ENCODE measurements around the gene LRPAP1.

The LRPAP1 gene

DNA sequence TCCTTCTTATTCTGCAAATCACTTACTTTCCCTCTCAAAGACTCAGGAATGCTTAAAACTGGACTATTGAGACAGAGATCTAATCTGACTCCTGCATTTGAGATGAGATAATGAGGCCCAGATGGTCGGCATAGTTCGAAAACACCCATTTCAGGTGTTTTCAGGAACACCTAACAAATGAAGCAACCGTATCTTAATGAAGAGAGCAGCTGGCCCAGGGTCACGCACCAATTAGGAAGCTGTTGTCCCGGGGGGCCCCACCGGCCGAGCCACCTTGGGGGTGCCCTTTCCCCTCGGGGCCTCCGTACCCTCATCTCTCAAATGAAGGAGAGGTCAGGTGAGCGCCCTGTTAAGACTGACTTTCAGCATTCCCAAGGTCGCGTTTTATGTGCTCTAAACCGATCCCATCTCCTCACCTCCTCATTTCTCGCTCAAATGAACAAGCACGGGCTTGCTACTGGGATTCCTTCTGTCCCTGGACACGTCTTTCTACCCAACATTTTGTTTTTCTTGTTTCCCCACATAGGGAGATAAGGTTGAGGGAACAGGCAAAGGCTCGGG is 824 bp downstream of the LRPAP1 start:
- DNase-seq (ENCODE audit: low spot score): no peak

DNA sequence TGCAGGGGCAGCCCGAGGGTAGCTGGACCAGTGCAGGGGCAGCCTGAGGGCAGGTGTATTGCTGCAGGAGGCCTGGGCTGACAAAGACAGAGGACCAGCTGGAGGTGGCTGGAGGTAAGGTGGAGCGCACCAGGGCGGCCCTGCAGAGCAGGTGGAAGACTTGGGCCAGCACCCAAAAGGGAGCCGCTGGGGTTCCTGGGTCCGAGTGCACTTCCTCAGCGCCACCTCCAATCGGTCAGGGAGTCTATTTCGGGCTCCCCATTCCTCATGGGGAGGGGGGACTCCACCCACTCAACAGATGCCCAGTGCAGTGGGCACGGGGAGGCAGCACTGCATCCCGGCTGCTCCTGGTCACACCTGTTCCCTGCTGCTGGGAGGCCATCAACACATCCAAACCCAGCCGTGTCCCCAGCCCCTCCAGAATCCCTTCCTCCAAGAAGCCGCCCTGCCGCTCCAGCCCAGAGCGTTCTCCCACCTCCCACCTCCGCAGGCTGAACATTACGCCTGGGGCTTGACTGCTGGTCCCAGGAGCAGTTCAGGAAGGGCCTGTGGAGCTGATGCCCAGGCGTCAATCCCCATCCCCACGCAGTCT is 1.5 kb downstream of the LRPAP1 start:
- no peak for DNase-seq (ENCODE audit: low spot score)

DNA sequence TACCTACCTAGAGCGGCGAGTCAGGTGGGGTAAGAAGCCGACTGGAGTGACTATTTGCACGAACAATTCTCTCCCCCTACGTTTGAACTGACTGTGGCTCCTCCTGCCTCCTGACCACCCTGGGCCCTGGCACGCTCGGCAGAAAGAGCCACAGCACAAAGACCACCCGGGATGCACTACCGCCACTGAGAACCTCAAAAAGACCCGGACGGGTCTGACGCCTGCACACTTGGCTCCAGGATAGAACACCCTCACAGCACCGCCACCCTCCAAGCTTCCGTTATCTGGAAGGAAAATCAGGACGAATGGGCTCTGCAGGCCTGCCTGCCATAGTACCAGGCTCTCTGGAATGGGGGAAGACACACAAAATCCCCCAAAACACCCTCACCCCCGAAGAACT is 2.2 kb downstream of the LRPAP1 start:
- DNase-seq (ENCODE audit: low spot score): no peak

DNA sequence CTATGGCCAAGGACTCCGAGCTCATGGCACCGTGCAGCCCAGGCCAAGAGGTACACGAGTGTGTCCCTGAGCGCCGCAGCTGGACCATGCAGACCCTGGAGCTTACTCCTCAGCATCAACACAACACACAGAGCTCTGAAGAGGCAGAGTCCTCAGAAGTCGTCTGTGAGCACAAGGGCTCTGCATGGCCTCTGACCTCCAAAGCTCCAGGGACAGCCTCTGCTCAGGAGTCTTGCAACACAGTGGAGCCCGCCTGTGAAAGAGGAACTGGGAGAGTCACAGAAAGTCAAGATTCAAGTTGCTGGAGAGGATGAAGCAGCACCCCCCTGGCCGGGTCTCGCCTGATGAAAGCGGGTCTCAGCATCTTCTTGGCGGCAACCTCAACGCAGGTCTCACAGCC is 2.9 kb downstream of the LRPAP1 start:
- DNase-seq (ENCODE audit: low spot score): no peak

DNA sequence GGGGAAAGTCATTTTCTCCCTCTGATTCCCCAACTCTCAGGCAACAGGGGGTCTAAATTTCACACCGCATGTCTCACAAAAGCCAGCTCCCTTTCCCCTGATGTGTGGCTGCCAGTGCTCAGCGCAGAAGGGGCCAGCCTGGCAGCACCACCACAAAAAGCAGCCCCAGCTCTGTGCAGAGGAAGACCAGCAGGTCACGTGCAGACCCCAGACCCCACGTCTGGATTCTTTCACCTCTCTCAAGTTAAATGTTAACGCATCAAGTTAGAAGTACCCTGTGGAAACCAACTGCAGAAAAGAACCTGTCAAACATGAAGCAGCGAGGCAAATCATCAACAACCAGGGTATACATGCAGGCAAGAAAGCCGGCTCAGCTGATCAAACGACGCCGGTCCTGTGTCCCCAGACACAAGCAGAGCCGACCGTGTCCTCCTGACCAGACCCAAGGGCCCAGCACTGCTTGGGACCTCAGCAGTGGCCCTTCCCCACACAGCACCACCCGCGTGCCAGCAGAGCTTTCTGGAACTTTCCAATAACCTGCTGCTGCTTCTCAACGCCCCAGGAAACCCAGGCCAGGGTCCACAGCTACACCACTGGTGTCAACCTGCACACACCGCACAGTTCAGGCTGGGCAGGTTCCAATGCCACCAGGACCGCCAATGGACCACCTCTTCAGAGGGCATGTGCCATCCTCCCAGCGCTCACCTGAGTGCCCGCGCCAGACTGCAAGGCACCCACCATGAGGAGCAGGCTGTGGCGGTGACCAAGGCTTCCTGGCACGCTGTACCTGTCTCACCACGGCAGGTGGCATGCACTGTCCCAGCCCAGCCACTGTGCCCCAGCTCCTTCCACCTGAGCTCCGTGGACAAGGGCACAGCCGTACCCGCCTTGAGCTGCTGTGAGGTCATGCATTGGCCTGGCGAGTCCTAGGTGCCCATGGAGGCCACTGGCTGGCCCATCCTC is 4.0 kb downstream of the LRPAP1 start:
- no peak for DNase-seq (ENCODE audit: low spot score)

DNA sequence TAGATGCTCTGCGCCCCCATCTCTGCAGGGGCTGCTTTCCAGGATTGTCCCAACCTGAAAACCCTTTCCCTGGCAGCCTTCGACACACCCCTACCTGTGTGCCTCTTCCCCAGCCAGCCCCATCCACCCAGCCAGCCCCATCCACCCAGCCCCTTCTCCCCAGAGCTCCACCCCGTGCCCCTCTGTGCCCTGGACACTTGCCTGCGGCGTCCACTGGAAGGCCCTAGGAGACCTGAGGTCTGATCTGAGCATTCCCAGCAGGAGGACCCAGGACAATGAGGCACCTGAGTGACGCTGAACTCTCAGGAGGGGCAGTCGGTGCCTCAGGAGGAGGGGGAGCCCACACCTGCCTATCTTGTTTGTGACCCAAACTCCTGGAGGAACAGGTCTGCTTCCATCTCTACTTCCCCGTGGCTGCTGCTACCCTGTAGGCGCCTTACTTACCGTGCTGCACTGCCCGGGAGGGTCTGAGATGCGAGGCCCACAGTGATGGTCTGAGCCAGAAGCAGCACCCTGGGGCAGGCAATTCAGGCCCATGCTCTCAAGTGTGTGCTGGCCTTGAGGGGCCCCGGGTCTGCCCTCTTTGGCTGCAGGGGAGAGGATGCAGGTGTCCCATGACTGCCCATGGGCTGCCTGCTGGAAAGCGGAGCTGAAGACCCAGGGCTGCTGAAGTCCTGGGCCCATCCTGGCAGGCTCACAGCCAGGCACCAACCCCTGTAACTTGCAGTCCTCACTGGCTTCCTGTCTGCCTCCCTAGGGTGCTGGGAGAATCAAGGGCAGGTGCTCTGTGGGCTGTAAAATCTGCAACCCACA is 4.9 kb downstream of the LRPAP1 start:
- no peak for DNase-seq (ENCODE audit: low spot score)

DNA sequence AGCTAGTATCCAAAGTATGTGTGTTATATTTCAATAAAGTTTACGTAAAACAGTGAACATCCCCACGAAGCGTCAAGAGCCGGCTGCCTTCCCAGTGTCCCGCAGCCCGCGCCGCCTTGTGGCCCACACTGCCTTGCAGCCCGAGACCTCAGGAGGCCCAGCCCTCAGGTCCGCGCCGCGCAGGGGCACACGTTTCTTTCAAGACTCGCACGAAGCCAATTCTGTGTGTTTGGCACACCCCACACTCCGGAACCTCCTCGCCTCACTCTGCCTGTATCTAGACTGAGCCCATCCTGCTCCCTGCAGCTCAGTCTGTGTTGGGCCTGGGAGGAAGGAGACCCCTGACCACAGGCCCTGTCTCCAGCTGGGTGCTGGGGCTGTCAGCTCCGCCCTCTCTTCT is 5.8 kb downstream of the LRPAP1 start:
- DNase-seq (ENCODE audit: low spot score): no peak

DNA sequence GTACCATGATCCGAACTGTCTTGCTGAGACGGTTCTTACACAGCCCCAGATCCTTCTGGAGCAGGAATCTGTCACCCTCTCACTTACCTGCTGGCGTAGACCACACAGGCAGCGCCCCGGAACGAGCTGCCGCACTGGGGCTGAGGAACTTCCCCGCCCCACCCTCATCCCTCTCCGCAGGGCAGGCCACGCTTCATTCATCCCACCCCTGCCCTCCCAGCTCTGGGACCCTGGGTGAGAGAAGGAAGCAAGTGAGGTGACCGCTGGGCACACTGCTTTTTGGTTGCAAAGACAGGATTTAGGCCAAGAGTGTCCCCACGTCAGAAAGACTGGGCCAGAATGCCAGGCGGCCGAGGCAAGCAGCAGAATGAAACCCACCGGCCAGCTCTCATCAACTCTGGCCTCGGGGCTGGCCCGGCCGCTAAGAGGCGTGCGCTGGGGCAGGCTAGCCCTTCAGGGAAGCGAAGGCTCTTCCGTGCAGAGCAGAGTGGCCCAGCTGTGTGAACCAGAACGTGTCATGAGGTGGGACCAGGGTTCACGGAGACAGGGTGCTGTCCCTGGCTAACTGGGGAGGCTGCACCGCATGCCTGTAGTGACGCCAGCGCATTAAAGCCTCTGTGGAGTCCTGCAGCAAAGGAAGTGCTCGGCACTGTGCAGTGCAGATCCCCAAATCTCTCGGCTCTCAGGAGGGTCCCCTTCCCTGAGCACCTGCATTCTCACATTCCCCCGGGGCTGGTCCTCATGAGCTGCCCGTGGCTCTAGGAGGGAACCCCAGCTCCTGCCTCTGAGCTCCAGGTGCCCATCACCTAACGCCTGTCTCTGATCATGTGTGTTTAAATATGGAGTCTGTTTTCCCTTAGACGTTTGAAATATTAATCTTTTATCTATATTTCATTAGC is 6.4 kb downstream of the LRPAP1 start:
- DNase-seq (ENCODE audit: low spot score): no peak

DNA sequence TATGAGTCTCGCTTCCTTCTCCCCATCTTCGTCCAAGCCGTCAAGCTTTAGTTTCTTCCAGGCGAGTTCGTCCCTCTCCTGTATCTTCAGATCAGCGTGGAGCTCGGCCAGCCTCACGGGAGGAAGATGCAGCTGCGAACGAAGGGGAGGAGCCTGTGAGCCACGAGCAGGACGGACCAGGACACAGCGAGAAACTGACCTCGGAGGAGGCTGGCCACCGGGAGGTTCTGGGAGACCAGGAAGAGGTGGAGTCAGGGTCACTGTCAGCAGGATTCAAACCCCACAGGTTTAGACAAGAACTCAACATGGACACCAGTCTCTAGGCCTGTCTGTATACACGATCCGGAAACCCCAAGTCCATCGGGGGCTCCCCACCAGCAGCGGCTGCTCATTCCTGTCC is 7.3 kb downstream of the LRPAP1 start:
- no peak for DNase-seq (ENCODE audit: low spot score)

DNA sequence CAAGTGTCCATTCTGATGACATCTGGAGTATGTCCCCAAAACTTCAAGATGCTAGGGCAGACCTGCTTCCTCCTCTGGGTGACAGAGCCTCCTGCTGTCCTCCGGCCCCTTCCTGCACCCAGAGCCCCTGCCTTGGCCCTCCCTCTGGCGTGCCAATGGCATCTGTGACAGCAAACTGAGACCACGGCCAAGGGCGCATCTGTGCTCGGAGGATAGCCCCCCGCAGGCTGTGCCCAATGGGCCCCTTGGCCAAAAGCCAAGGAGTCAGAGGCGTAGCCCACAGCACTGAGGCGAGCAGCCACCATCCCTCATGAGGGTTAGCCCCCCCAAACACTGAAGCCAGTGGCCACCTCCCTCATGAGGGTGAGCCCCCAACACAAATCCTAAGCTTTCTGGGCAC is 7.9 kb downstream of the LRPAP1 start:
- no peak for DNase-seq (ENCODE audit: low spot score)

DNA sequence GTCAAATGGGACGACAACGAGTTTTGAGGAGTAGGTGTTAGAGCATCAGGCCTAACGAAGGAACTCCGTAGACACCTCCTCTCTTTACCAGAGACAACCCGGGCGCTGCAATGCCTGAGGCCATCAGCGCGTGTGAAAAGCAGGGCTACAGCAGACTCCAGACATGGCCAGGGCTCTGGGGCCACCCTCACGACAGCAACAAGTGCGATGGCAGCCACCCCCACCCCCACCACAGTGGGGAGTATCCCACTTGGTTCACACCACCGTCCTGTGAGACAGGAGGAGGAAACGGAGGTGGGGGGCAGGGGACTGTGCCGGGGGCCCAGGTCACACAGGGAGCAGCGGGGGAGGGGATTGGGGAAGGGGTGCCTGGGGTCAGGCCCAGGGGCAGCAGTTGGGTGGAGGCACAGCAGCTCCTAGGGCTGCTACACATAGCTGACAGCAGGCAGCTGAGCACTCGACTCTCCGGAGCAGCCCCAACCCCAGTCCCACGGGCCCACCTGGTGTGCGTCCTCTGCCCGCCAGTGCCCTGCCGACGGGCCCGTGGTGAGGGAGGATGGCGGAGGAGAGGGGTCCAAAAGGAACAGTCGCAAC is 8.5 kb downstream of the LRPAP1 start:
- DNase-seq (ENCODE audit: low spot score): no peak

DNA sequence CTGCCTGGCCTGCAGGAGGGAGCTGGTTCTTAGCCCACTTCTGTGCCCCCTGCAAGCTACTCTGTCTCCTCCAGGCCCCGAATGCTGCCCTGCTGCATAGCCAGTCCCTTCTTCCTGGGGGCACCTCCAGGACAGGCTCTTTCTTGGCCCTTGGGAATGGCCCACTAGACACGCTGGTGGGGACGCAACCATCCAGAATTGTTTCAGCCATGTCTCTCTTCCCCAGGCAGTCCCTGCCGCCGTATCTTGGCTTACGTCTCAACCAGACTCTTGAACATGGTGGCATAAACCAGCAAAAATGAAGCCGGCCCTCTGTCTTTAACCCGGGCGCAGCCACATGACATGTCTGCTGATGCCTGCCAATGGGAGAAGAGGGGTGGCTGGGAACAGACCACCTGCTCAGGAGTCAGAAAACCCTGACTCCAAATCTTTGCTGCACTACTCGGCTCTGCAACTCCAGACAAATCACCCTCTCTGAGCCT is 9.0 kb downstream of the LRPAP1 start:
- no peak for DNase-seq (ENCODE audit: low spot score)

DNA sequence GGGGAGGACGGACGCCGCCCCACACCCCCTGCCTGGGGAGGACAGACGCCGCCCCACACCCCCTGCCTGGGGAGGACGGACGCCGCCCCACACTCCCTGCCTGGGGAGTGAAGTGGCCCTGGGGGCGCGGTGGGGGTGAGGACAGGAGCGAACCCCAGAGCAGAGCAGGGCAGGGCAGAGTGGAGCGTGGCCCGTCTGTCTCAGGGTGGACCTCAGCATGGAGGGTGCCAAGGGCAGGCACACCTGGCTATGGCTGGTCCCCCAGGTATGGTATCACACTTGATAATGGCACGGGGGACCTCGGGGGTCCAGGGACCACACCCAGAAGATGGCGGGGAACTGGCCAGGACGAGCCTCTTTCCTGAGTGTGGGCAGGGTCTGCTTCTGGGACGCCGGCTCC is 9.6 kb downstream of the LRPAP1 start:
- DNase-seq (ENCODE audit: low spot score): no peak

DNA sequence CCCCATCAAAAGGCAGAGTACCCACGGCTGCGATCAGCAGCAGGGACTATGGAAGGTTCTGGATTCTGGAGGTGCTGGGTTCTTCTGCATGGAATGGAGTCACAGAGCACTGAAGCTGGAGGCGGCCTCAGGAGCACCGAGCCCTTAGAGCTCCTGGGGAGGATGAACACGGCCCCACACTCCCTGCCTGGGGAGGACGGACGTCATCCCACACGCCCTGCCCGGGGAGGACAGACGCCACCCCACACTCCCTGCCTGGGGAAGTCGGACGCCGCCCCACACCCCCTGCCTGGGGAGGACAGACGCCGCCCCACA is 9.9 kb downstream of the LRPAP1 start:
- DNase-seq (ENCODE audit: low spot score): no peak

DNA sequence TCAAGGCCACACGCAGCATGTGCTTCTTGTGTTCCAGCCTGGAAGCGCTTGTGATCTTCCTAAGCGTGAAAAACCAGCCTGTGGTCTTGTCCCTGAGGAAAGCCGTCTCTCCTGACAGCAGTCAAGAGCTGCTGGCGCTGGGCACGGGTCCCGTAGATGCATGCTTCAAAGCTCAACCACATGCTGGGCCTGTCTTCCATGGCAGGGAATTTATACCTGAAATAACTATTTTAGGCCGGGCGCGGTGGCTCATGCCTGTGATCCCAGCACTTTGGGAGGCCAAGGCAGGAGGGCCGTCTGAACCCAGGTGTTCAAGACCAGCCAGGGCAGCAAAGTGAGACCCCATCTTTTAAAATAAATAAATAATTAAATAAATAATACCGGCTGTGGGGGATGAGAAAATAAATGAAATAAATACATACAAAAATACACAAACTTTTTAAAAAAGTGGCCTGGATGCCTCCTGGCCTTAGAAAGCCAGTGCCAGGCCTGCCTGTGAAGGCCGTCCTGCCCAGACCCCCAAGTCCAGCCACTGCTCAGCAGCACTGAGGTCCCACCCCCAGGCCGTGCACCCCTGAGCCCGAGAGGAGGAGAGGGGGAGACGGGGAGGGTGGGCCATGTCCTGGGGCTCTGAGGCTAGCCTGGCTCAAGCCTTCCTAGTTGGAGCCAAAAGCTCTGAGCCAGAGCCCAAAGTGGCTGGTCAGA is 10.4 kb downstream of the LRPAP1 start:
- DNase-seq (ENCODE audit: low spot score): no peak

DNA sequence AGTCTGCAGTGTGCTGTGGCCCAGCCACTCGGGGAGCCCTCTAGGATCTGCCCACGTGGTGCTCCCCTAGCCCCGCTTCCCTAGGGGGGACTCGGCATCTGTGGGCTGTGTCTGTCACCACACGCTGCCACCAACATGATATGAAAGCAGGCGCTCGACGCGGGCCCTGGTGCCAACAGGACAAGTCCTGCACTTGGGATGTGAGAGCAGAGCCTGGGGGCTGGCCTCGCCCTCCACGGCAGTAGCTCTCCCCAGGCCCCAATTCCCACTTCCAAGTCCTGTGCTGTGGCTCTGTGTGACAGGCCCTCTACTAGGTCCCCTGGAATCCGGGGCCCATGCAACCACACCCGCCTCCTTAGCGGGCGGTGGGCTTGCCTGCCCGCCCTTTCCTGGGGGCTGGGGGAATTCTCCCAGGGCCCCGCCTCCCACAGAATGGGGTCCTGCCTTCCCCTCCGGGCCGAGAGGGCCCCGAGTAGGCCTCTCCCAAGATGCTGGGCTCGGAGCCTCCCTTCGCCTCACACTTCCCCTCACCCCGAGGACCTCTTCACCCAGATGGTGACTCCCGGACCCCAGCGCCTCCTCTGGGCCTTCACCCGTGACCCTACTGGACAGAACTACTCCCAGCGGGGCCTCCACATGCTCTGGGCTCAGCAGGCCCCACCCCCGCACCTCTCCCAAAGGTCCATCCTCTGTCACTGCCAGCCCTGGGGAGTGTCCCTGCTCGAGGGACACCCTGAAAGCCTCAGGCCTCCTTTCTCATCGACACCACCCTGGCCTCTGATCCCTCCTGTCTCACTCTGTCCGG is 11.2 kb downstream of the LRPAP1 start:
- no peak for DNase-seq (ENCODE audit: low spot score)

DNA sequence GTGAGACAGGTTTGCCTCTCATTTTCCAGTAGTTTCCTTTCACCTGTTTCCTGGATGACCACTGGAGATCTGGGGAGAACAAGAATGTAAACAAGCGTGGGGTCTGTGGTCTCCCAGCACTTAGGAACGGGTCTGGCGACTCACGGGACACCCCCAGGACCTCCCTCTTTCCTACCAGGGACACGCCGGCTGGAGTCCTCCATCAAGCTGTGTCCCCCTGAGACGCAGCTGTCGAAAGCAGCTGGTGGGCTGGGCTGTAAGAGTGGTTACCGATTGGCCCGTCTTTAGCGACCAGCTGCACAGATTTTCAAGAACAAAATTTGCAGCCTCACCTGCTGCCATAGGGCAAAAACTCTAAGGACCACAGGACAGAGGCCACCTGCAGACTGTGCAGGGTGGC is 11.9 kb downstream of the LRPAP1 start:
- no peak for DNase-seq (ENCODE audit: low spot score)

DNA sequence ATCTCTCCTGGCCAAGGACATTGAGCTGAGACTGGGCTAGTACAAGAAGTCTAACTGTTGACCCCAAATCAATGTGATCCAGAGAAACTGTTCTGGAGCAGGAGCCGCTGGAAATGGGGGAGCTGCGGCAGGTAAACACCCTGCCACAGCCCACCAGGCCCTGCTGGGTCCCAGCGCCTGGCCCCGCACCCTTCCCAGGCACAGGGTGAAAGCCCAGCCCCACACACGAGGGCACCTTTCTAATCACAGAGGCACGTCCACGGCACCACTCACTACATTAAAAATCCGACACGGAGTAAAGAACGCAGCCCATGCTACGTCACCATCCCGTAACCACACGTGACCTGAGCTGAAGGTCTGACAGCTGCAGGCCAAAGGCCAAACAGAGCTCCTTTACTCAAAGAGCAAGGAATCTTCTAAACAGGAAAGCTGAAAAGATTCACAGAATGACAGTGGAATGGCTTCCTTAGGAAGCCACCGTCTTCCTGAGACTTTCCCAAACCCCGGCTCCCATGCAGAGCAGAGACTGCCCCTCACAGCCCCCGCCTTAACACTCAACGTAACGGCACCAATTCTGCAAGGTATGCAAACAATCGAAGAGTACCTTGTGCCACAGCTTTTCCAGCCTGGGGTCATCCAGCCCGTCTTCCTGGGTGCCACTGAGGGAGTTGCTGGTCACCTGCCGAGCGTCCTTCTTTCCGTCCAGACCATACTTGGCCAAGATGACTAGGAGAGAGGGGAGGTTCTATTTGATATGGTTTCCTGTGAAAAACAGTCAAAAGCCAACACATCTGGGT is 12.6 kb downstream of the LRPAP1 start:
- no peak for DNase-seq (ENCODE audit: low spot score)

DNA sequence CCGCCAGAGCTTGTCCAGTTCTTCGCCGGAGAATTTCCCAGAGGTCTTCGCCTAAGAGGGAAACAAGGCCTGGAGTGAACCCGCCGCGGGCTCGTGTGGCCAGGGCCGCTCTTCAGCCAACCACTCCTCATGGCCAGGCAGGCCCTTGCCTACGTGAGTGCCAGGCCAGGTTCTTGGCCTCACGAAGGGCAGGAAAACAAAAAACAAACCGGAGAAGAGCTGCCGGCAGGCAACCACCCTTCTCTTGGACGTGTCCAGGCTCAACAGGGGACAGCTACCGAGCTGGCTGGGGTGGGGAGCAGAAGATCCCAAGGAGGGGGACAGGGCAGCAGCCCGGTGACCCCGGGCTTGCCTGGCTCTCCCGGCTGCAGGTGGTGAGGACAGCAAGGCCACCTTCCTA is 13.3 kb downstream of the LRPAP1 start:
- no peak for DNase-seq (ENCODE audit: low spot score)

Measured in D341Med (cell line).